ENCODE measurements around the gene CTSV.
"Not testable (repeated sequence)": the region's sequence is repeated elsewhere in the genome, so short reads cannot be mapped to it uniquely, and the experiment has no call there.

The CTSV gene

GRCh38 chr9:97039514-97039860 lies 545 bp upstream of the CTSV start:
- no peak for DNase-seq

- DNase-seq: not testable (repeated sequence)
These were observed 15.4 kb downstream of the CTSV start for GRCh38 chr9:97023505-97023904.

- DNase-seq: peak; percentile 32
These were observed 25.5 kb downstream of the CTSV start for GRCh38 chr9:97013151-97014132.

- DNase-seq: not testable (repeated sequence)
These were observed 26.3 kb downstream of the CTSV start for GRCh38 chr9:97012617-97013016.

- DNase-seq: not testable (repeated sequence)
These were observed 36.7 kb downstream of the CTSV start for GRCh38 chr9:97002195-97002594.

- DNase-seq: not testable (repeated sequence)
These were observed 37.6 kb downstream of the CTSV start for GRCh38 chr9:97001338-97001737.

GRCh38 chr9:97000139-97000787 lies 38.7 kb downstream of the CTSV start:
- DNase-seq: not testable (repeated sequence)

GRCh38 chr9:96999733-97000132 lies 39.2 kb downstream of the CTSV start:
- DNase-seq: not testable (repeated sequence)

- DNase-seq: not testable (repeated sequence)
These were observed 41.8 kb downstream of the CTSV start for GRCh38 chr9:96997009-96997701.

- DNase-seq: not testable (repeated sequence)
These were observed 44.4 kb downstream of the CTSV start for GRCh38 chr9:96994531-96995016.

- not testable (repeated sequence) for DNase-seq
These were observed 46.6 kb downstream of the CTSV start for GRCh38 chr9:96992303-96992702.

GRCh38 chr9:96989747-96990318 lies 49.1 kb downstream of the CTSV start:
- DNase-seq: not testable (repeated sequence)

- not testable (repeated sequence) for DNase-seq
These were observed 54.1 kb downstream of the CTSV start for GRCh38 chr9:96984887-96985286.

- DNase-seq: not testable (repeated sequence)
These were observed 54.8 kb downstream of the CTSV start for GRCh38 chr9:96984139-96984538.

- DNase-seq: not testable (repeated sequence)
These were observed 55.3 kb downstream of the CTSV start for GRCh38 chr9:96983496-96984122.

All from NCI-H1436 treated with DMSO at 0.1 percent for 48 hours (cell line).